C1 segment of cervical spinal cord (tissue), 14 donors: ENCODE data around the gene MARCHF9.

Experiments
- DNase-seq, 14 donors: peaks; one replicate each; lab custom pipeline; 2025; lab: John Stamatoyannopoulos, UW

Gene MARCHF9

DNA sequence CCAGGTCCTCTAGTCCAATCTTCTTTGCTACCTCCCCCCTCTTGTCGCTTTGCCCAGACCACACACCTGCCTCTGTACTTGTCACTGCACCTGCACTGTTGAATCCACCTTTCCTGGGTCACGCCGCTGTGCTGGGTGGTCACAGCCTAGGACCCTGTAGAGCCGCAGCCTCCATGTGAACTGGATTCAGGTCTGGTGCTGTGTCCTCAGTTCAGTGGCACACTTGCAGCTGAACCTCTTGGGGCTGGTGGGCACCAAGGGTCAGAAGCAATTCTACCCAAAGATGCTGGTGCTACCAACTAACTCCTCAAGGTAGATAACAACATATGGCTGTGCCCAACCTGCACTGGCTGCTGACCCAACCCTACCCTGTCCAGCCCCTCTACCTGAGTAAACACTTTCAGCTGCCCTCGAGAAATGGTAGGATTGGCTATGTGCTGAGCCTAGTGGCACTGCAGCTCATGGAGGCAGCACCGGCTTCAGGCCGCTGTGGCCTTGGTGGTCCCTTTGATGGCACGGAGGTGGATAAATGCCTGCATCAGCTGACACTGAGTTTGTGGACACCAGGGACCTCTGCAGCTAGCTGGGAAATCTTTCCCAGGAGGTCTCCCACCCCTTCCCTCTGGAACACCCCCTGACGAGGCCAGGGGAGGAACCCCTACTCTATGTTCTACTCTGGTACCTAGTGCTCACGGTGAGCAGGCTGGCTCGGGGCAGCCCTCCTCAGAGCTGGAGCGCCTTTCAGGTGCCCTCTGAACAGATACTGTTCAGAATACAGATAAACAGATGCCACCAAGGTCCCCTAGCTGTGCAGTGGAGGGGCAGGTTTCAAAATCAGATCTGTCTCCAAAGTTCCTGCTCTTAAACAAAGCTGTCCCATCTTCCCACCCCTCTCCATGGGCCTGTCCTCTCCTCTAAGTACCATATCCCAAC lies 30.6 kb upstream of the MARCHF9 start:
- no peak for DNase-seq

DNA sequence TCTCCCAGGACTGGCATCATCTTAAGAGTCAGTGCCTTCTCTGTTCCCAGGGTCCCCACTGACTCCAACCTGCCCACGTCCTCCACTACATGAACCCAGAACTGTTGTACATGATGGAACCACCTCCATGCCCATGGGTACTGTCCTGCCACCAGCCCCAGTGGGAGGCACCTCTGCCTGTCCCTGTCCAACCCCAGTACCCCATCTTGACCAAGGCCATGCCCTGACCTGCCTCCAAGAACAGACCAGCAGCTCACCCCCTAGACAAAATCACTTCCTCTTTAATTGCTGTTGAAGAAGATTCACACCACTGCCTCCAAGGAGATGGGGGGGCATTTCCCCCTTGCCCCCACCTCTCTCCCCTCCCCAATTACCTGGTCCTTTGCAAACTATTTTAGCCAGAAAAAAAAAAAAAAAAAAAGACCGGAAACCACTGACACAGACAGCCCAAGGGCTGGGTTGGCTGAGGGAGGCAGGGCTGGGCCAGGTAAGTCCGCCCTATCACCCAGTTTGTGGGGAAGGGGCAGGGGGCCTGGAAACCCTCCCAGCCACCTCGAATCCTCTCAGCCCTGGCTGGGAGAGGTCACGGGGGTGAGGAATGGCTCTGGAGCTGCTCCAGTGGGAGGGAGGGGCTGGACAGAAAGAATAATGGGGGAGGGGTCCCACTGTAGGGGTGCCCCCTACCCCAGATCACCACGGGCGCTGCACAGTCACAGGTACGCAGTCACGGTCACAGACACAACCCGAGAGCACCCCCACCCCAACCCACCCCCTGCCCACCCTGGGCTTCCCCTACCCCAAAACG lies 29.8 kb upstream of the MARCHF9 start:
- DNase-seq = no peak

DNA sequence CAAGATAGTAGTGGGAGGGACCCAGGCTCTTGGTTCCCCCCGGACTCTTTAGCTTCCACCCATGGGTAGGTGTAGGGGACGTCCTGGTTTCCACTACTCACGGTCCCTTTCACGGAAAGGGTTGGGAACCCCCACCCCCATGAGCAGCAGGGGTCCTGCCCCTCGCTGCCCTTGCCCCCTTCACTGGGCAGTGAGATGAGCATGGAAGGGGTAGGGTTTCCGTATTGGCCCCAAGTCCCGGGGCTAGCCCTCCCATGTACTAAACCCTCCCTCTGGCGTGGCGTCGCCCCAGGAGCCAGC lies 29.1 kb upstream of the MARCHF9 start:
- DNase-seq = no peak

GRCh38 chr12:57726151-57726883 lies 28.6 kb upstream of the MARCHF9 start:
- DNase-seq = peak in 9 of 14 donors; percentile 6 to 56 (median 32)

DNA sequence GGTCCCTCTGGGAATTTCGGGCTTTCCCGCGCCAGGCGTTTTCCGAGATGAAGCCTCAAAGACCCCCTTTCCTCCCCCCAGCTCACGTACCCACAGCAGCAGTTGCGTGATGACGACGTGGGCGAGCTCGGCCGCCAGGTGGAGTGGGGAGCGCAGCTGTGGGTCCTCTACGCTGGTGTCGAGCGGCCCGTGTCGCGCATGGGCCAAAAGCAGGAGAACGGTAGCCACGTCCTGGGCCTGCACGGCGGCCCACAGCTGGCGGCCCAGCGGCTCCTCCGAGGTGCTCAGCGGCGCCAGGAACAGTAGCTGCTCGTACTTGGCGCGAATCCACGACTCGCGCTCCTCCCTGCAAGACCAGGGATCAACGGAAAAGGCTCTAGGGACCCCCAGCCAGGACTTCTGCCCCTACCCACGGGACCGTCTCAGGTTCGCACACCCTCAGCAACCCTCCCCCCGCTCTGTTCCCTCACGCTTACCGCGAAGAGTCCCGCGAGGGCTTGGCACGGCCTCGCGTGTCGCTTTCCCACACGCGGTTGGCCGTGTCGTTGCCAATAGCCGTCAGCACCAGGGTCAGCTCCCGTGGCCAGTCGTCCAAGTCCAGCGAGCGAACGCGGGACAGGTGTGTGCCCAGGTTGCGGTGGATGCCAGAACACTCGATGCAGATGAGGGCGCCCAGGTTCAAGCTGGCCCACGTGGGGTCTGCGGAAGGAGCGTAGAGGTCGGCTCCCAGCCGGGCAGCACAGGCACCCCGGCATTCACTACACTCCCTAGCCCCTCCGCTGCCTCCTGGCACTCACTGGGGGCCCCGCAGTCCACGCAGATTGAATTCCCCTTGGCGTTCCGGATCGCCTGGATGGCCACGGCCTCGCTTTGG lies 27.8 kb upstream of the MARCHF9 start:
- DNase-seq = peak in 1 of 14 donors; percentile 43

- DNase-seq = no peak
Observed at GRCh38 chr12:57727758-57728395, 27.0 kb upstream of the MARCHF9 start.

GRCh38 chr12:57729321-57729844 lies 25.5 kb upstream of the MARCHF9 start:
- DNase-seq = no peak

DNA sequence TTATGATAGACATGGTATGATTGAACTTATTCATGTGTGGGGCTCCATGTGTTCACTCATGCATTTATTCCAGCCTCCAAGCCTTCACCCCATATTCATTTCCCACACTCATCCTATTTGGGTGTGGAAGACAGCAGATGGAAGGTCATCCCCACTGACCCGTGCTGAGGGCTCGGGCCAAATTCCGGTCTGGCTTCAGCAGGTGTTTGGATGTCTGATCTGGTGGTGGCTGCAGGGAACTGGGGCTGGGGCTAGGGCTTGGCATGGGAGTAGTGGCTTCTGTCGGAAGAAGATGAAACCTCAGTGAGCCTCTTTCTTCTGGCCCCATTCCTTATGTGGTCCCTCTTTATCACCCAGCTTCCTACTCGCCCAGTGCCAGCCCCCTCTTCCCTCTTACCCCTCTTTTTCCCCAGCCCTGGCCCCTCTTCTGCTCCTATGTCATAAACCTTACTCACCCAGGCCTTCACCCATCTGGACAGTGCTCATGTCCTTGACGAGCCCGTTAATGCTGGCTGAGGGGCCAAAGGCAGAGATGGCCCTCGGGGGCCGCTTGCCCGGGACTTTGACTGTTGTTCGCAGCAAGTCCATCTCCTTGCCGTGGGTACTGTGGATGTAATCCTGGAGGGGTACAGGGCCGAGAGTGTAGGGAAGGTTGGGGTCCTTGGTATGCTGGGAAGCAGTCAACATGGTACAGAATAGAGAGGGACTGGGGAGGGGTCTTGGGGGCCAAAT lies 24.4 kb upstream of the MARCHF9 start:
- DNase-seq = no peak

GRCh38 chr12:57731411-57732080 lies 23.4 kb upstream of the MARCHF9 start:
- no peak for DNase-seq

- no peak for DNase-seq
Observed at GRCh38 chr12:57732270-57732669, 22.6 kb upstream of the MARCHF9 start.

DNA sequence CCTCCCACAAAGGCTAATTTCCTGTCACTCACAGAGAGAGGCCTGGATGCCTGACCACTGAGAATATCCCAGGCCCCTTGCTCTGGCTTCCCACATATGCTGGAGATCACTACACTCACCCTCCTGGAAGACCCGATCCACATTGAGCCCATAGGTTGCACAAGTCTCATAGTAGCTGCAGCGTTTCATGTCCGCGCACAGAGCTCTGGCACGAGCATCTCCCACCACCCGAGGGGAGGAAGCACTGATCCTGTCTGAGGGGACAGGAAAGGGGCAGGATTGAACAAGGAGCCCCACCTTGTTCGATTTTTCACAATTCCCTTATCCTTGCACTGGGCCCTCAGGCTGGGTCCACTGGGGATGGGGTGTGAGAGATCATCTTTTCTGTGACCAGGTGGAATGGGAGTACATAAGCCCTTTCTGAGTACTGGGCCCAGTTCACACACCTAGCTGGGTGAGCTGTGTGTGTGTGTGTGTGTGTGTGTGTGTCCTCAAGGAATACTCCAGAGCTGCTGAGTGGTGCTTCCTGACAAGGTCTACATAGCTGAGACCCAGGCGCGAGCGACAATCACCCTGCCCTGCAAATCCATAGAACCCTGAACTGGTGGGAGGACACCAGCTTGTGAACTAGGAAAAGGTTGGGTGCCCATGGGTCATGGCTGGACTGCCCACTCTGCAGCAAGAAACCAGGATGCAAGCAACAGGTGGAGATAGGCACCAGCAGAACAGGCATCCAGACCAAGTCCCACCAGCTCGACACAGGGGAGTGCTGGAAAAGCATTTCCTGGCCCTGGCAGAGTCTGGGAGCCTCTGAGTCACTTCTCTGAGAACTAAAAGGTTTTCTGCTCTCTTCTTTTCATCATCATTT lies 21.9 kb upstream of the MARCHF9 start:
- DNase-seq = no peak

- DNase-seq = no peak
Observed at GRCh38 chr12:57733928-57734327, 21.0 kb upstream of the MARCHF9 start.

DNA sequence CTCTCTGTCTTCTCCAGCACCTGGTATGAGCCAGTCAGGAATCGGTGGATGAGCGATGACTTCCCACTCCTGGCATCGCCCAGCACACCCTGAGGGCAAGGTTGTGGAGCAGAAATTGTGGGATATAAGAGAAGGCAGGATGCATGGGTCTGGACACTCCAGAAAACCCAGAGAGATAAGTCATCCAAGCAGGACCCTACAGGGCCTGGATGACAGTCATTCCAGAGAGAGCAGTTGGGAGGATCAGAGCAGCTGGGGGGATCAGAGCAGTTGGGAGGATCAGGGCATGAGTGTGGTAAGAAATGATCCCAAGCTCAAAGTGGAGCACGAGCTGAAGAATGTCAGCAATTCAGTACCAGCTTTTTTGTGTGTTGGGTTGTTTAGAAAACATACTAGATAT lies 20.3 kb upstream of the MARCHF9 start:
- no peak for DNase-seq

DNA sequence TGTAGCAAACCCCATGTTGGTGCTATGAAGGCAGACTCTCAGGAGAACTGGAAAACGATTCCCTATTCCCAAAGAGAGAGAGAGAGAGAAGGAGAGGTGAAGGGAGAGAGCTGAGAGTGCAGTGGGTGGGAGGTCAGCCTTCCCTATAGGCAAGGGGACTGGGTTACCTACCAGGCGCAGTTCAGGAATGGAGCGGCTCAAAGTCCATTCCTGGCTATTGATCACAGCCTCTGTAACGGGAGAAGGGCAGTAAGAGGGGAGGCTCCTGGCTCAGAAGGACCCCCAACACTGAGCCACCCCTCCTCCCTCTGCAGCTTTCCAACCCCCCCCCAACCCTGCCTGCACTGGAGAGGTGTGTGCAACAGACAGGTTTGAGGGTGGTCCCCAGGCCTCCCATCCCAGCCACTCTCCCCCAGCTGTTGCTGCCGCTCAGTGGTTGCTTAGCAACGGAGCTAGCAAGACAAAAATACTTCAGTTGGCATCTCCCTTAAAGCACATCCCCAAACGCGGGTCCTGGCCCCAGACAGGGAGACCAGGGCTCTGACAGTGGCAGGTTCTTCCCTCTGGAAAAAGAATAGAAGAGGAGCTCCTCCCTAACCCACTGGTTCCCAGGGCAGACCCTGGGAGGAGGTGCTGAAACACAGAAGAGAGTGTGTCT lies 19.6 kb upstream of the MARCHF9 start:
- peak in 1 of 14 donors; percentile 61 for DNase-seq

DNA sequence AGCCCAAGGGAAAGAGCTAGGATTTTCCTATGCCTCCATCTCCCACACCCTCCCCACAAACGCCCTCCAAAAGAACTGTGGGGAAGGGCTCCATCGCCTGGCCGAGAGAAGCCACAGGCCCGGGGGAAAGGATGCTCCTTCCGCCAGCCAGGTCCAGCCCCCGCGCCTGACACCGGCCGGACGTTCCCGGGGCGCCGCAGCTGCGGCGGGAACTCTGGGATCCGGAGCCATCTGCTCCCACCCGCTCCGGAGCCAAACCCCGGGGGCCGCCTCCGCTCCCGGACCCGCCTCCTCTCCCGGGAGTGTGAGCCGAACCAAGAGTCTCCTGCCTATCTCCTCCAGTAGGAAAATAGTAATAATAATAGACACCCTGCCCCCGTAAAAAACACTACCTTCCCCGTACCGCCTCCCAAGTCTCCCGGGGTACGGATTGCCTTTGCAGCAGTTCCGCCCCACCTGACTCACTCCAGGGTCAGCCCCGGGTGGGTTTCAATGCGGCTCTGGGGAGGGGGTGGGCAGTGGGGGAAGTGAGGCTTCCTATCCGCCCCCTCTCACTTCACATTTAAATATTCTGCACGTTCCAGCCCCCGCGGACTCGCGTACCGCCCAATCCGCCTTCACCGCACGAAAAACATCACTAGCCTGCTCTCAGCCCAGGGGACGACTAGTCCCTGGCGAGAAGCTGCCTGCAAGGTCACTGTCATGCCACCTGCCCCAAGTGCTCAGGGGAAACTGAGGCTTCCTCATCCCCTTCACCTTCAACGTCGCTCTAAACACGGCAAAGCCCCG lies 18.8 kb upstream of the MARCHF9 start:
- DNase-seq = peak in 6 of 14 donors; percentile 13 to 94 (median 25)

DNA sequence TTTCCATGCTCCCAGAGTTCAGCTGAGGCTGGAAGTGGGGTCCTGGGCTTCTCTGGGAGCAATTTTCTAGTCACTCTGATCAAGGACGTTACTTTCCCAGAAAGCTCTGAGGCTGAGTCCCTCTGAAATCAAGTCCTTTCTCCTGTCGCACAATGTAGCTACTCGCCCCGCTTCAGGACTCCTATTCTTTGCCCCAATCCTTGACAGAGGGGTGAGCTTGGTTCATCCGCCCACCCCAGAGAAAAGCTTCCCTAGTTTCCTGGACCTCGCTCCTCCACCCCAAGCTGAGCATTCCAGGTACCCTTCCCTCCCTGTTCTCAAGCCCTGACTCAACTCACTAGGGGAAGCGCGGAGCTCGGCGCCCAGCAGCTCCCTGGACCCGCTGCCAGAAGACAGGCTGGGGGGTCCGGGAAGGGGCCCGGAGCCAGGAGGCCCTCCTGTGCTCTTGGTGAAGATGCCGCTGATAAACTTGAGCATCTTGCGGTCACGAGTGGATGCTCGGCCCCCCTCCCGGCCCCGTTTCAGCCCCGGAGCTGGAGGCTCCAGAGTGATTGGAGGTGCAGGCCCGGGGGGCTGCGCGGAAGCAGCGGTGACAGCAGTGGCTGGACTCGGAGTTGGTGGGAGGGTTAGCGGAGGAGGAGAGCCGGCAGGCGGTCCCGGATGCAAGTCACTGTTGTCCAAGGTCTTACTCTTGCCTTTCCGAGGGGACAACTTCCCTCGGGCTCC lies 18.0 kb upstream of the MARCHF9 start:
- DNase-seq = peak in 1 of 14 donors; percentile 57
